T-helper 1 cell treated with Interleukin-12 subunit alpha and Interleukin-12 subunit beta and Interleukin-4 antibody, amounts not matched to agents 30 μg/mL and 1 μg/mL, for 36 hours (primary cell): Measurements from ENCODE around the gene HSDL2.
"Not testable (repeated sequence)": the region's sequence is repeated elsewhere in the genome, so short reads cannot be mapped to it uniquely, and the experiment has no call there.

Experiments
- H3K27ac Mint-ChIP-seq: one replicate; pipeline ENCODE4 v1.8.0; 2021; ENCODE audit warnings: mild to moderate bottlenecking, mixed read lengths
- H3K27me3 Mint-ChIP-seq: one replicate; pipeline ENCODE4 v1.8.0; 2021; ENCODE audit warnings: low read depth, mixed read lengths
- H3K36me3 Mint-ChIP-seq: one replicate; pipeline ENCODE4 v1.8.0; 2021; ENCODE audit warnings: low read depth, mixed read lengths
- H3K4me1 Mint-ChIP-seq: one replicate; pipeline ENCODE4 v1.8.0; 2021; ENCODE audit warnings: low read depth, mixed read lengths
- H3K4me3 Mint-ChIP-seq: one replicate; pipeline ENCODE4 v1.8.0; 2021; ENCODE audit warnings: mild to moderate bottlenecking, moderate library complexity, mixed read lengths
- H3K9me3 Mint-ChIP-seq: one replicate; pipeline ENCODE4 v1.8.0; 2021; ENCODE audit warnings: mixed read lengths

The HSDL2 gene

GRCh38 chr9:112501287-112501686 lies 121.4 kb downstream of the HSDL2 start:
- Mint-ChIP-seq H3K27ac (no peak overlapping the region), H3K36me3 (peaks cover 4% of the 10 kb centered on the region), H3K4me3 (no peak overlapping the region), H3K9me3 (no peaks in the 10 kb centered on the region), H3K4me1 (peaks cover 2% of the 10 kb centered on the region), H3K27me3 (no peaks in the 10 kb centered on the region)

GRCh38 chr9:112502175-112502946 lies 122.5 kb downstream of the HSDL2 start:
- H3K4me3 Mint-ChIP-seq = no peak overlapping the region
- no peaks in the 10 kb centered on the region for H3K9me3 Mint-ChIP-seq
- H3K27me3 Mint-ChIP-seq = no peaks in the 10 kb centered on the region
- H3K36me3 Mint-ChIP-seq = peaks cover 4% of the 10 kb centered on the region
- H3K27ac Mint-ChIP-seq = no peak overlapping the region
- H3K4me1 Mint-ChIP-seq = no peaks in the 10 kb centered on the region

- no peak overlapping the region for H3K4me3 Mint-ChIP-seq
- no peaks in the 10 kb centered on the region for H3K9me3 Mint-ChIP-seq
- no peaks in the 10 kb centered on the region for H3K27me3 Mint-ChIP-seq
- no peak overlapping the region for H3K27ac Mint-ChIP-seq
- no peaks in the 10 kb centered on the region for H3K4me1 Mint-ChIP-seq
- H3K36me3 Mint-ChIP-seq = peaks cover 4% of the 10 kb centered on the region
Observed at GRCh38 chr9:112503170-112503569, 123.3 kb downstream of the HSDL2 start.

- no peaks in the 10 kb centered on the region for H3K36me3 Mint-ChIP-seq
- no peak overlapping the region for H3K4me3 Mint-ChIP-seq
- H3K4me1 Mint-ChIP-seq = no peaks in the 10 kb centered on the region
- H3K27ac Mint-ChIP-seq = no peak overlapping the region
- no peaks in the 10 kb centered on the region for H3K27me3 Mint-ChIP-seq
- H3K9me3 Mint-ChIP-seq = no peaks in the 10 kb centered on the region
Observed at GRCh38 chr9:112505086-112505485, 125.2 kb downstream of the HSDL2 start.

GRCh38 chr9:112505607-112506006 lies 125.7 kb downstream of the HSDL2 start:
- Mint-ChIP-seq H3K4me3 (no peak overlapping the region), H3K27ac (no peak overlapping the region)

GRCh38 chr9:112506571-112506970 lies 126.7 kb downstream of the HSDL2 start:
- Mint-ChIP-seq H3K27ac (no peak overlapping the region), H3K9me3 (no peaks in the 10 kb centered on the region), H3K27me3 (no peaks in the 10 kb centered on the region), H3K4me1 (no peaks in the 10 kb centered on the region), H3K36me3 (no peaks in the 10 kb centered on the region), H3K4me3 (no peak overlapping the region)

More at GRCh38 chr9:112505607-112506006, 125.7 kb downstream of the HSDL2 start:
- Mint-ChIP-seq H3K4me1 (no peaks in the 10 kb centered on the region), H3K36me3 (no peaks in the 10 kb centered on the region), H3K27me3 (no peaks in the 10 kb centered on the region), H3K9me3 (no peaks in the 10 kb centered on the region)

GRCh38 chr9:112507001-112507680 lies 127.2 kb downstream of the HSDL2 start:
- no peak overlapping the region for H3K27ac Mint-ChIP-seq
- H3K4me1 Mint-ChIP-seq = no peaks in the 10 kb centered on the region
- no peaks in the 10 kb centered on the region for H3K9me3 Mint-ChIP-seq
- H3K4me3 Mint-ChIP-seq = no peak overlapping the region
- H3K36me3 Mint-ChIP-seq = no peaks in the 10 kb centered on the region
- no peaks in the 10 kb centered on the region for H3K27me3 Mint-ChIP-seq

- no peaks in the 10 kb centered on the region for H3K4me1 Mint-ChIP-seq
- H3K27ac Mint-ChIP-seq = no peak overlapping the region
- no peaks in the 10 kb centered on the region for H3K9me3 Mint-ChIP-seq
- H3K4me3 Mint-ChIP-seq = no peak overlapping the region
- no peaks in the 10 kb centered on the region for H3K27me3 Mint-ChIP-seq
- H3K36me3 Mint-ChIP-seq = no peaks in the 10 kb centered on the region
Observed at GRCh38 chr9:112508377-112508776, 128.5 kb downstream of the HSDL2 start.

GRCh38 chr9:112512377-112512776 lies 132.5 kb downstream of the HSDL2 start:
- not testable (repeated sequence) for H3K4me1 Mint-ChIP-seq, H3K4me3 Mint-ChIP-seq, H3K36me3 Mint-ChIP-seq, H3K27ac Mint-ChIP-seq, H3K9me3 Mint-ChIP-seq, H3K27me3 Mint-ChIP-seq

GRCh38 chr9:112516769-112517168 lies 136.9 kb downstream of the HSDL2 start:
- H3K27ac Mint-ChIP-seq = no peak overlapping the region
- no peak overlapping the region for H3K4me3 Mint-ChIP-seq
- no peaks in the 10 kb centered on the region for H3K36me3 Mint-ChIP-seq
- no peaks in the 10 kb centered on the region for H3K27me3 Mint-ChIP-seq
- H3K9me3 Mint-ChIP-seq = no peaks in the 10 kb centered on the region
- no peaks in the 10 kb centered on the region for H3K4me1 Mint-ChIP-seq

GRCh38 chr9:112520069-112520468 lies 140.2 kb downstream of the HSDL2 start:
- Mint-ChIP-seq H3K36me3 (no peaks in the 10 kb centered on the region), H3K27me3 (no peaks in the 10 kb centered on the region), H3K4me1 (no peaks in the 10 kb centered on the region), H3K27ac (no peak overlapping the region), H3K9me3 (no peaks in the 10 kb centered on the region), H3K4me3 (no peak overlapping the region)

GRCh38 chr9:112520656-112521055 lies 140.7 kb downstream of the HSDL2 start:
- Mint-ChIP-seq H3K27ac (no peak overlapping the region), H3K4me3 (no peak overlapping the region), H3K36me3 (no peaks in the 10 kb centered on the region), H3K9me3 (no peaks in the 10 kb centered on the region), H3K27me3 (no peaks in the 10 kb centered on the region), H3K4me1 (no peaks in the 10 kb centered on the region)
